NCI-H2171 (cell line): ENCODE results near the gene GRIFIN.
A peak's percentile ranks its signal among the peaks of the same experiment; 100 is the strongest.

Experiments used
- DNase-seq: peaks from one replicate; lab custom pipeline; 2025; lab: John Stamatoyannopoulos, UW

GRIFIN gene

DNA sequence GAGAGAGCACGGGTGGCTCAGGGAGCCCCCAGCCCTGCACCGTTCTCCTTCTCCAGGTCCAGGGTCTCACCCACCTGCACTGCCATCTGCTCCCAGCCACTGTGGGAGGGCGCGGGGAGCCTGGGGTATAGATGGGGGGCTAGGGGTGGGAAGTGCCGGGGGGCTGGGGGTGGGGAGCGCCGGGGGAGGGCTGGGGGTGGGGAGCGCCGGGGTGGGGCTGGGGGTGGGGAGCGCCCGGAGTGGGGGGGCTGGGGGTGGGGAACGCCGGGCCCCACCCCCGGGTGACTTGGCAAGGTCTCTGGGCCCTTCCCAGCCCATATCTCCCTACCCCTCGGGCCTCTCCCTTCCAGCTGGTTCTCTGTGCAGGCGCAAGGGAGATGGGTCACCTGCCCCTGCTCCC is at the start of gene GRIFIN:
Gene GRIFIN, minus strand, starts transcription at position 101 of the 400 bp plus-strand sequence. Its CDS starts 15 bp downstream, at position 86.
- peak; percentile 10 for DNase-seq

DNA sequence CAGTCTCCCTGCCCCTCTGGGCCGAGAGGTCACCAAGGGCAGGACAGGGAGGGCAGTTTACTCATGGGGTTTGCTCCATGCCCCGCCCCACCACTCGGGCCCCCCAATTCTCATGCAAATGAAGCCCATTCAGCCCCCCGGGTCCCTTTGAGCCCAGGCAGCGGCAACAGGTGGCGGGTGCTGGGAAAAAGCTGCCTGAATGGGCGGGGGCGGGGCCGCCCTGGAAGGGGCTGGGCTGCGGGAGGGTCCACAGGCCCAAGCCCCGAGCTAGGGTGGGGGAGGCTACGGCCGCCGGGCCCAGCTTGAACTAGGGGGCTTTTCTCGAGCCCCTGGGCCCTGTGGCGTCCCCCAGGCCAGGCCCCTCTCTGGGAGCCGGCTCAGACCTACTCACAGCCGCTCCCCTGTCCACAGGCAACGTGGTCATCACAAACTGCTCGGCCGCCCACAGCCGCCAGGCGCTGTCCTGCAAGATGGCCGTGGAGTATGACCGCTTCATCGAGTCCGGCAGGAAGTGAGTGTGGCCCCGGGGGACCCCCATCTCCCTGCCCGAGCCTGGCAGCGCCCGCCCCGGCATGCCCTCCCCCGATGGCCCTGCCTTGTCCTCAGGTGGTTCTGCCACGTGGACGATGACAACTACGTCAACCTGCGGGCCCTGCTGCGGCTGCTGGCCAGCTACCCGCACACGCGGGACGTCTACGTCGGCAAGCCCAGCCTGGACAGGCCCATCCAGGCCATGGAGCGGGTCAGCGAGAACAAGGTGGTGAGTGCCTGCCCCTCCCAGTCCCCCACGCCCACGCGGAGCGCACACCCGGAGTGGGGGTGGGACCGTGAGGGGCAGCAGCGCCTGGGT is 48.8 kb upstream of the GRIFIN start:
- no peak for DNase-seq

GRCh38 chr7:2523941-2524807 is 48.0 kb upstream of the GRIFIN start:
- DNase-seq = peak; percentile 91

DNA sequence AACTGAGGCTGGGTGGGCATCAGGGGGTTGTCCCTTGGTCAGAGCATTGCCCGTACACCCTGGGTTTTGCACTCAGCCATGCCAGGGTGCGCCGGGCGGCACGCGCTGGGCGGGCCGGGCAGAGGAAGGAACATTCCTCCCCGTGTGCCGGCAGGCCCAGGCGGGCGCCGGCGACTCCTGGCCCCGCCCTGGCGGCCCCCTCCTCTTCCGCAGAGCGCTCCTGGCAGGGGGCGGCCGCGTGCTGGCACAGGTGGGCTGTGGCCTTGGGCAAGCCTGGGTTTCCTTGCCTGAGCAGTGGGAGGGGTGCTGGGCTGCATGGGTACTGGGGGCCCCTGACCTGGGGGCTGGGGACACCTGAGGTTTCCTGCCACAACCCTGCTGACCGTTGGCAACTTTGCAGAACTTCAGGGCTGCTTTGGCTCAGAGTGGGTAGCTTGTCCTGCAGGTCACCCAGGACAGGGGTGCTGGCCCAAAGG is 47.3 kb upstream of the GRIFIN start:
- DNase-seq = peak; percentile 54

GRCh38 chr7:2522780-2523433 is 46.7 kb upstream of the GRIFIN start:
- DNase-seq = peak; percentile 55

DNA sequence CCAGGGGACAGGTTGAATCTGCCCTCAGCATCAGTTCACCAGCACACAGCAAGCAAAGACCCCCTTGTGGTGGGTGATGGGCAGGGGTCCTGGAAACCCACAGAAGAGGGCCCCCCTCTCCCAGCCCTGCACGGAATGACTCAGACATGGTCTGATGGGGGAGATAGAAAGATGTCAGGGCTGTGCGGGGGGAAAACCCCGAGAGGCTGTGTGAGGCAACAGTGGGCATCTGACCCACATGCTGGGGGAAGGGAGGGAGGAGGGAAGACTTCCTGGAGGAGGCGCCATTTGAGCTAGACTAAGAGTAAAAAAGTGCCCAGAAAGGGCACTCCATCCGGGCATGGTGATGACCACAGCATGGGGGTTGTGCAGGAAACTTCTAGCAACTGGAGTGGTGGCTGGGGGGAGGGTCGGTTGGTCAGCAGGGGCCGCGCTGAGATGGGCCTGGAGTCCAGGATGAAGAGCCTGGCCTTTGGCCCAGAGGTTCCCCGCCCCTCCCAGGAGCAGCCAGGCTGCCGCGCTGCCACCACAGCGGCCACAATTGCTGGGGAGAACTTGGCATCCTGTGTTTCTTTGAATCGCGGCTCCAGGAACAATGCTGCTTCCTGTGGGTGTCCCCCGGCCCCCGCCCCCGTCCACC is 45.9 kb upstream of the GRIFIN start:
- no peak for DNase-seq

DNA sequence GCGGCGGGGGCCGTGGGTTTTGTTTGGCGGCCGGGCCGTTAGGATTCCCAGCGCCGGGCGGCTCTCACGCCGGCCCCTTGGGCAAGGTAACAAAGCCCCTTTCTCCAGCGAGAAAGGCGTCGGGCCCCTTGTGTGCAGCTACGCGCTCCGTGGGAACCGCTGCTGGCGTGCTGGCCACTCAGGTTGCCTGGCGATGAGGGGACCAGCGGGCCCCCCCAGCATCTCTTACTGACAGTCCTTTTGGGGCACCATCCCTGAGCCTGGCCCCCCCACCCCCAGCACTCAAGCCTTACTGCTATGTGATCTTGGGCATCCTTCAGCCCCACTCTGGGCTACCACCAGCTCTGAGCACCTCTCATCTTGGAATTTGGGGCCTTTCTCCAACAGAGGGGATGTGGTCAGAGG is 45.1 kb upstream of the GRIFIN start:
- no peak for DNase-seq

DNA sequence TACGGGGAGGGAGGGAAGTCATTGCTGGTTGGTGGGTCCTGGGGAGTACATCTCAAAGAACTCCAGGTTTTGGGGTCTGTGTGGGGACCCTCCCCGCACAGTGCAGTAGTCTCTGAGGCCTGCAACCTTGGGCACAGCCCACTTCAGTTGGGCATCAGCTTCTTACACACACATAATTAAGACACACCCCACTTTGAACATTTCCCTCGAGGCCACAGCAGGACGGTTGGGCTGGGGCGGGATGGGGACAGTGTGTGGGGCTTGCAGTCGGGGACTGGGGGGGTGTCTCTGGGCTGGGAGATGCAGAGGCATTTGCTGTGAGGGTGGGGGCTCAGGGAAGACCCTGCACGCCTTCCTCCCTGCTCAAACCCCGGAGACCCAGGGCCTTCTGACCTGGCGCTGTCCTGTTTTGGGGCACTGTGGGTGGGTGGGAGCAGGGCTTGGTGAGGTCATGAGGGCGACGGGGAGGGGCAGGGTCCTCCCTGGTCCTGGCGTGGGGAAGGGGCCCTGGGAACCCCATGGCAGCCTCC is 44.6 kb upstream of the GRIFIN start:
- DNase-seq = no peak

DNA sequence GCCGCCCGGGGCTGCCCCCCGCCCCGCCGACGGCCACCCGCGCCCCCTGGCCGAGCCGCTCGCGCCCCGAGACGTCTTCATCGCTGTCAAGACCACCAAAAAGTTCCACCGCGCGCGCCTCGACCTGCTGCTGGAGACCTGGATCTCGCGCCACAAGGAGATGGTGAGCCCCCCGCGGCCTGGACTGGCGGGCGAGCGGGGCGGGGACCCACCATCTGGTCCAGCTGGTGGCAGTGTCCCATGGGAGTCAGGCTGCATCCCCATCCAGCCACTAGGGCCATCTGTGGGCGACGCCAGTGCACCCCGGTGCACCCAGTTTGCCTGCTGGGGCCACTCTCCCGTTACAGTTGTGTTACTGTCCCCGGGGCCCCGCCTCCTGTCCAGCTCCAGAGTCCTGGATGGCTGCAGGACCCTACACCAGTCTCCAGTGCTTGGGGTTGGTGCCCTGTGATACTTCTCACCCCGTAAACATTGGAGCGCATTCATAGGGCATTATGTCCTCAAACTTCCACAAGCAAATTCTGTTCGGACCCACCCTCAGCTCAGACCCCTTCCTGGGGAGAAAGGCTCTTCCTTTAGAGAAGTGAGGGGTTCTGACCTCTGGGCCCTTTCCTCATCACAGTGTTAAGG is 44.0 kb upstream of the GRIFIN start:
- DNase-seq = peak; percentile 54

DNA sequence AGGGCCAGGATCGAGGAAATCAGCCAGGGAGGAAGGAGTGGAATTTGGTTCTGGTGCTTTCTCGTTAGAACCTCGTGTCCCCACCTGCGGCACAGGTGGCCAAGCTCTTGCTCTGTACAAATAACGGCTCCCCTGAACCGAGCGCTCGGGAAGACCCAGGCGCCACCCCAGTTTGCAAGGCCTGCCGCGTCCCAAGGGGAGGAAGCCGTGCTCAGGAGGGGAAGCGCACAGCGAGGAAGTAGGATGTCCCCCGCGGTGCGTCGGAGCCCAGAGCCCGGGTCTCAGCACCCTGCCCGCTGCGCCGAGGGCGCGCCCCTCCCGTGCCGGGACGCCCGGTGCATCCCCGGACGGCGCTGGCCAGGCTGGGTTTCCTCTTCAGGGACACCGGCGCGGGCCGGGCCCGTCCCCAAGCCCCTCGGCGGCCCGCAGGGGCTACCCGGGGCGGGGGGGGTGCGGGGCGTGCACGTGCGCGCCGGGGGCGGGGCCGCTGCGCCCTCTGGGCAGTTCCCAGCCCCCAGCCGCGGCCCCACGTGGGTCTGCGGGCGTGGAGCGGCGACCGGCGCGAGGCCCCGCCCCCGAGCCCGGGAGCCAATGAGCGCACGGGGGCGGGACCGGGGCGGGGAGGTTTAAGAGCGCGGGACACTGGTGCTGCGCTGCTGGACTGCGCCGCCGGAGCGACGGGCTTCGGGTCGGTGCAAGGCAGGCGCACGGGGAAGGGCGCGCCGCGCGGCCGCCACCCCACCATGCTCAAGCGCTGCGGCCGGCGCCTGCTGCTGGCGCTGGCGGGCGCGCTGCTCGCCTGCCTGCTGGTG is 43.1 kb upstream of the GRIFIN start, which contains the start of gene LFNG:
Gene LFNG, plus strand, starts transcription at position 656 of the 812 bp plus-strand sequence. Its CDS starts 88 bp downstream, at position 744.
- DNase-seq = peak; percentile 89

- no peak for DNase-seq
Observed at GRCh38 chr7:2518737-2519118, 42.5 kb upstream of the GRIFIN start.

- DNase-seq = peak; percentile 88
Observed at GRCh38 chr7:2517678-2518507, 41.7 kb upstream of the GRIFIN start.

- no peak for DNase-seq
Observed at GRCh38 chr7:2517026-2517425, 40.8 kb upstream of the GRIFIN start.

GRCh38 chr7:2516194-2516555 is 40.0 kb upstream of the GRIFIN start:
- no peak for DNase-seq

DNA sequence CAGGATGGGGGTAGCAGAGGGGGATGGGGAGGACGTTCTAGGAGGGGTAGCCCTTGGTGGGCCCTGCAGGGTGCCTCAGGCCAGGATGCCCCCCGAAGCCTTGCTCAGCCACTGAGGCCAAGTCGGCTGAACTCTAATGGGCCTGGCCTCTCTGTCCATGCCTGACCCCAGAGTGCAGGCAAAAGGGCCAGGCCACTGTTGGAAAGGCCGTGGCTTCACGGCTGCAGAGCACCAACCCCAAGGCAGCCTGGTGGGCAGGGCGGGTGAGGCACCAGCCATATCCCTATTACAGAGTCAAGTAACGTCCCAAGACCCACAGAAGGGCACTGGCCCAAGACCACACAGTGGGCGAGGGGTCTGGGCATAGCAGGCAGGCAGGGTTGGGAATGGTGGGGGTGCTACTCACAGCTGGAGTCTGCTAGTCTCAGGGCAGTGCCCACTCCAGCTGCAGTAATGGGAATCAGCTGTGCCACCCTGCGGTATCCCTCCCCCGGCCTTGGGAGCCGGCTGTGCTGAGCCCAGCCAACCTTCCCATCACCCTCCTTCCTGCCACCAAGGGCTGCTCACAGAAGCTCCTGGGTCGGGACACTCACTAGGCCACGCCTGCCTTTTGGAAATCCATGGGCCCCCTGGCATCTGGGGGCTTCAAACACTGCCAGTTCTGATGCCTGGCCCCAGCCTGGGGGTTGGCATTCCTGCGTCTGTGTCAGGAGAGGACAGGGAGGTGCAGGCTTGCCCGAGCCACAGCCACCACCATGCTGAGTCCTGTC is 39.4 kb upstream of the GRIFIN start:
- no peak for DNase-seq

DNA sequence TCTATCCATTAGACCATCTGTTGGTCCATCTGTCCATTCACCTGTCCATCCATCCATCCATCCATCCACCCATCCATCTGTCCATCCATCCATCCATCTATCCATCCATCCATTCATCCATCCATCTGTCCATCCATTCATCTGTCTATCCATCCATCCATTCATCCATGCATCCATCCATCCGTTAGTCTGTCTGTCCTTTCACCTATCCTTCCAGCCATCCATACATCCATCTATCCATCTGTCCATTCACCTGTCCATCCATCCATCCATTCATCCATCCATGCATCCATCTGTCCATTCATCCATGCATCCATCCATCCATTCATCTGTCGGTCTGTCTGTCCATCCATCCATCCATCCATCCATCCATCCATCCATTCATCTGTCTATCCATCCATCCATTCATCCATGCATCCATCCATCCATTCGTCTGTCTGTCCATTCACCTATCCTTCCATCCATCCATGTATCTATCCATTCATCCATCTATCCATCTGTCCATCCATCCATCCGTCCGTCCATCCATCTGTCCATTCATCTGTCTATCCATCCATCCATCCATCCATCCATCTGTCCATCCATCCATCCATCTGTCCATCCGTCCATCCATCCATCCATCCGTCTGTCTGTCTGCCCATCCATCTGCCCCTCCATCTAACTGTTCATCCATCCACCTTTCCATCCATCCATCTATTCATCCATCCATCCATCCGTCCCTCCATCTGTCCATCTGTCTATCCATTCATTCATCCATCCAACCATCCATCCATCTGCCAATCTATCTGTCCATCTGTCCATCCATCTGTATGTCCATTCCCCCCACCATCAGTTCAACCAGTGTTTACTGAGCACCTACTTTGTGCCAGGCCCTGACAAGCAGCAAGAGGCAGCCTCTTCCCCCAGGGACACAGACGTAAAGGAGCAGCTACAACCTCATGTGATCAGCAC is 38.5 kb upstream of the GRIFIN start:
- no peak for DNase-seq

DNA sequence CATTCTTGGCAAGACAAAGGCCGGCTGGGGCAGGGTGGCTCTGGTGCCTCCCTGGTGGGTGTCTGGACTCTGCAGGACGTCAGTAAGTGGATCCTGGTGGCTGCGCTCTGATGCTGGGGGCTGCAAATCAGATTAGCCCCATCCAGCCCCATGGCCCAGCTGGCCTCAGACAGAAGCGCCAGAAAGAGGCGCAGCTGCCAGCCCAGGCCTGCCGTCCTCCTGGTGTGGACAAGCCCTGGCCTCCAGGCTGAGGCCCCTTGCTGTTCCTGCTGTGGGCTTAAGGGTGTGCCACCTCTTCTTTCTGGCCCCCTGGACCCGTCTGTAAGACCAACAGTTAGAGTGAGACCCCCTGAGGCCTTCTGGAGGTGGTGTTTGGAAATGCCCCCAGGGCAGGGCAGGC is 37.5 kb upstream of the GRIFIN start:
- DNase-seq = no peak
